WTC11 (cell line): ENCODE measurements around the gene SH3BP4.

Experiments
- ATF2 ChIP-seq: sonication (generic); formaldehyde crosslinking; IDR thresholded peaks from 2 replicates; pipeline ENCODE4 v1.8.1; 2022; ENCODE audit warnings: low read depth, missing genetic modification reagents, borderline replicate concordance
- CREM ChIP-seq: sonication (generic); formaldehyde crosslinking; IDR thresholded peaks from 2 replicates; pipeline ENCODE4 v1.8.1; 2022; ENCODE audit warnings: mild to moderate bottlenecking, missing genetic modification reagents, moderate library complexity
- CTCF ChIP-seq: fragments of 200-600 bp; IDR thresholded peaks from 2 replicates; pipeline ENCODE4 v1.8.0; 2022; ENCODE audit warnings: antibody characterized with exemption
- GRHL2 ChIP-seq: fragments of 250-450 bp; sonication (Bioruptor Pico); IDR thresholded peaks from 2 replicates; pipeline ENCODE4 v1.8.0; 2022; ENCODE audit warnings: mild to moderate bottlenecking, moderate library complexity; ENCODE audit not compliant: insufficient replicate concordance, severe bottlenecking
- JUN ChIP-seq: sonication (generic); formaldehyde crosslinking; IDR thresholded peaks from 2 replicates; pipeline ENCODE4 v1.8.0; 2023; ENCODE audit warnings: mild to moderate bottlenecking, missing genetic modification reagents
- TP53 ChIP-seq: sonication (generic); formaldehyde crosslinking; IDR thresholded peaks from 2 replicates; pipeline ENCODE4 v1.8.1; 2023; ENCODE audit warnings: mild to moderate bottlenecking, missing genetic modification reagents

- TF ChIP-seq TP53 (CRISPR knock-in tag) (no peak), GRHL2 (CRISPR knock-in tag) (no peak), CTCF (no peak), JUN (CRISPR knock-in tag) (no peak), ATF2 (CRISPR knock-in tag) (no peak), CREM (CRISPR knock-in tag) (no peak)
These were observed 69.9 kb downstream of the SH3BP4 start for GRCh38 chr2:235021752-235022151.
